ENCODE data around the gene NGFR.

NGFR gene

GRCh38 chr17:49494986-49495841, at the start of gene NGFR:
Gene NGFR, plus strand, starts transcription at chr17:49495293. Its CDS starts 125 bp downstream, at chr17:49495418.
- peak in 1 of 2 donors; percentile 27 for DNase-seq (ENCODE audit: low read depth in 2 of 2)

- no peak for DNase-seq (ENCODE audit: low read depth in 2 of 2)
Observed at GRCh38 chr17:49445591-49445990, 49.5 kb upstream of the NGFR start.

- no peak for DNase-seq (ENCODE audit: low read depth in 2 of 2)
Observed at GRCh38 chr17:49447628-49448302, 47.3 kb upstream of the NGFR start.

GRCh38 chr17:49450181-49450580, 44.9 kb upstream of the NGFR start:
- no peak for DNase-seq (ENCODE audit: low read depth in 2 of 2)

GRCh38 chr17:49450735-49451134, 44.4 kb upstream of the NGFR start:
- DNase-seq (ENCODE audit: low read depth in 2 of 2): no peak

- no peak for DNase-seq (ENCODE audit: low read depth in 2 of 2)
Observed at GRCh38 chr17:49452201-49452600, 42.9 kb upstream of the NGFR start.

- DNase-seq (ENCODE audit: low read depth in 2 of 2): no peak
Observed at GRCh38 chr17:49452661-49453060, 42.4 kb upstream of the NGFR start.

GRCh38 chr17:49454050-49454449, 41.0 kb upstream of the NGFR start:
- DNase-seq (ENCODE audit: low read depth in 2 of 2): no peak

- DNase-seq (ENCODE audit: low read depth in 2 of 2): no peak
Observed at GRCh38 chr17:49455272-49455861, 39.7 kb upstream of the NGFR start.

- no peak for DNase-seq (ENCODE audit: low read depth in 2 of 2)
Observed at GRCh38 chr17:49456183-49456965, 38.7 kb upstream of the NGFR start.

GRCh38 chr17:49457564-49458535, 37.2 kb upstream of the NGFR start:
- DNase-seq (ENCODE audit: low read depth in 2 of 2): no peak

- DNase-seq (ENCODE audit: low read depth in 2 of 2): no peak
Observed at GRCh38 chr17:49459401-49459984, 35.6 kb upstream of the NGFR start.

- no peak for DNase-seq (ENCODE audit: low read depth in 2 of 2)
Observed at GRCh38 chr17:49460401-49460800, 34.7 kb upstream of the NGFR start.

- no peak for DNase-seq (ENCODE audit: low read depth in 2 of 2)
Observed at GRCh38 chr17:49461580-49461979, 33.5 kb upstream of the NGFR start.

- DNase-seq (ENCODE audit: low read depth in 2 of 2): no peak
Observed at GRCh38 chr17:49464049-49464448, 31.0 kb upstream of the NGFR start.

- no peak for DNase-seq (ENCODE audit: low read depth in 2 of 2)
Observed at GRCh38 chr17:49465331-49465903, 29.7 kb upstream of the NGFR start.

- DNase-seq (ENCODE audit: low read depth in 2 of 2): no peak
Observed at GRCh38 chr17:49466436-49466835, 28.7 kb upstream of the NGFR start.

- DNase-seq (ENCODE audit: low read depth in 2 of 2): no peak
Observed at GRCh38 chr17:49467175-49467574, 27.9 kb upstream of the NGFR start.

GRCh38 chr17:49468811-49469385, 26.2 kb upstream of the NGFR start:
- no peak for DNase-seq (ENCODE audit: low read depth in 2 of 2)
